ENCODE data around the gene TOX2. TPM values are rescaled to one million over a fixed set of nuclear protein-coding genes. Genes with fewer than 3 reads are reported as not detected.

The TOX2 gene
- total and polyA plus RNA-seq, 5 experiments from 2014 or later, result 0.31 to 1.3 (median 1.2) TPM

- Mint-ChIP-seq H3K36me3 (no peaks in the 10 kb centered on the region), H3K4me3 (peak overlapping the region in 9 of 10 donors; percentile 37 to 95 (median 75)), H3K27me3 (peaks cover 6 to 19% (median 10%) of the 10 kb centered on the region in 5 donors), H3K27ac (peak overlapping the region; percentile 26 to 98 (median 91)), H3K4me1 (peaks cover 28 to 33% (median 29%) of the 10 kb centered on the region in 4 donors), H3K9me3 (no peaks in the 10 kb centered on the region)
- ATAC-seq (peak; percentile 62 to 85), DNase-seq (peak in 2 of 10 donors; percentile 14 to 19)
- POLR2A ChIA-PET, result interaction anchor here (0.9 to 1.3 kb wide), 3 partner anchors 9 to 571 kb away, joined by 3 to 4 read pairs (median 4); partner anchors contain the start of gene SRSF6
These were observed 114.5 kb downstream of the TOX2 start for GRCh38 chr20:44028868-44029847.

GRCh38 chr20:44029848-44030230, 115.2 kb downstream of the TOX2 start:
- DNase-seq (peak in 1 of 10 donors; percentile 8), ATAC-seq (no peak)
- POLR2A ChIA-PET, result no interaction called here
- H3K27ac Mint-ChIP-seq, result peak overlapping the region in 2 of 10 donors; percentile 35 to 65
- H3K4me1 Mint-ChIP-seq, result peaks cover 31 to 37% (median 32%) of the 10 kb centered on the region in 4 donors
- peaks cover 9 to 19% (median 9%) of the 10 kb centered on the region in 5 donors for H3K27me3 Mint-ChIP-seq
- H3K36me3 Mint-ChIP-seq, result no peaks in the 10 kb centered on the region
- H3K9me3 Mint-ChIP-seq, result no peaks in the 10 kb centered on the region
- H3K4me3 Mint-ChIP-seq, result peak overlapping the region in 4 of 10 donors; percentile 3 to 41 (median 20)

GRCh38 chr20:44030394-44030793, 115.7 kb downstream of the TOX2 start:
- H3K36me3 Mint-ChIP-seq, result no peaks in the 10 kb centered on the region
- H3K4me1 Mint-ChIP-seq, result peaks cover 35 to 42% (median 37%) of the 10 kb centered on the region in 4 donors
- POLR2A ChIA-PET, result no interaction called here
- H3K27me3 Mint-ChIP-seq, result peaks cover 9 to 19% (median 9%) of the 10 kb centered on the region in 5 donors
- no peak for ATAC-seq
- no peak overlapping the region for H3K4me3 Mint-ChIP-seq
- H3K27ac Mint-ChIP-seq, result peak overlapping the region in 2 of 10 donors; percentile 22 to 48
- peak in 1 of 10 donors; percentile 3 for DNase-seq
- H3K9me3 Mint-ChIP-seq, result no peaks in the 10 kb centered on the region

- Mint-ChIP-seq H3K9me3 (no peaks in the 10 kb centered on the region), H3K4me1 (peaks cover 35 to 45% (median 40%) of the 10 kb centered on the region in 4 donors), H3K36me3 (no peaks in the 10 kb centered on the region), H3K4me3 (no peak overlapping the region), H3K27ac (peak overlapping the region in 1 of 10 donors; percentile 6), H3K27me3 (peaks cover 9 to 19% (median 9%) of the 10 kb centered on the region in 5 donors)
- ATAC-seq (no peak), DNase-seq (no peak)
- POLR2A ChIA-PET, result no interaction called here
These were observed 116.4 kb downstream of the TOX2 start for GRCh38 chr20:44031001-44031574.

GRCh38 chr20:44031781-44032582, 117.3 kb downstream of the TOX2 start:
- Mint-ChIP-seq H3K9me3 (no peaks in the 10 kb centered on the region), H3K36me3 (no peaks in the 10 kb centered on the region), H3K27me3 (peaks cover 6 to 19% (median 9%) of the 10 kb centered on the region in 5 donors), H3K4me3 (no peak overlapping the region), H3K27ac (peak overlapping the region in 2 of 10 donors; percentile 3 to 47), H3K4me1 (peaks cover 33 to 45% (median 40%) of the 10 kb centered on the region in 4 donors)
- POLR2A ChIA-PET, result interaction anchor here (1.0 kb wide), 1 partner anchor 14 kb away, joined by 3 read pairs; no protein-coding TSS in a partner anchor
- ATAC-seq (no peak), DNase-seq (peak in 1 of 10 donors; percentile 6)

- Mint-ChIP-seq H3K36me3 (no peaks in the 10 kb centered on the region), H3K27me3 (peaks cover 2 to 17% (median 13%) of the 10 kb centered on the region in 5 donors), H3K4me1 (peaks cover 29 to 42% (median 37%) of the 10 kb centered on the region in 4 donors), H3K9me3 (no peaks in the 10 kb centered on the region), H3K27ac (no peak overlapping the region), H3K4me3 (no peak overlapping the region)
- ATAC-seq, result no peak
- DNase-seq, result no peak
- POLR2A ChIA-PET, result interaction anchor here (1.0 kb wide), 1 partner anchor 15 kb away, joined by 3 read pairs; no protein-coding TSS in a partner anchor
These were observed 118.1 kb downstream of the TOX2 start for GRCh38 chr20:44032583-44033331.

GRCh38 chr20:44033344-44033743, 118.7 kb downstream of the TOX2 start:
- Mint-ChIP-seq H3K27ac (no peak overlapping the region), H3K27me3 (peaks cover 2 to 17% (median 14%) of the 10 kb centered on the region in 5 donors), H3K4me3 (no peak overlapping the region), H3K36me3 (no peaks in the 10 kb centered on the region), H3K4me1 (peaks cover 26 to 37% (median 33%) of the 10 kb centered on the region in 4 donors), H3K9me3 (no peaks in the 10 kb centered on the region)
- no peak for DNase-seq
- POLR2A ChIA-PET, result no interaction called here
- no peak for ATAC-seq

GRCh38 chr20:44033873-44034272, 119.2 kb downstream of the TOX2 start:
- H3K4me3 Mint-ChIP-seq, result no peak overlapping the region
- ATAC-seq, result no peak
- no peaks in the 10 kb centered on the region for H3K9me3 Mint-ChIP-seq
- H3K36me3 Mint-ChIP-seq, result no peaks in the 10 kb centered on the region
- POLR2A ChIA-PET, result no interaction called here
- peaks cover 21 to 32% (median 29%) of the 10 kb centered on the region in 4 donors for H3K4me1 Mint-ChIP-seq
- no peak overlapping the region for H3K27ac Mint-ChIP-seq
- peaks cover 6 to 17% (median 13%) of the 10 kb centered on the region in 5 donors for H3K27me3 Mint-ChIP-seq
- no peak for DNase-seq

GRCh38 chr20:44034451-44034850, 119.8 kb downstream of the TOX2 start:
- ATAC-seq (no peak), DNase-seq (no peak)
- Mint-ChIP-seq H3K4me3 (no peak overlapping the region), H3K36me3 (no peaks in the 10 kb centered on the region), H3K9me3 (no peaks in the 10 kb centered on the region), H3K4me1 (peaks cover 20 to 28% (median 25%) of the 10 kb centered on the region in 4 donors), H3K27ac (peak overlapping the region in 1 of 10 donors; percentile 63), H3K27me3 (peaks cover 10 to 18% (median 17%) of the 10 kb centered on the region in 5 donors)
- POLR2A ChIA-PET, result no interaction called here

- H3K4me3 Mint-ChIP-seq, result no peak overlapping the region
- POLR2A ChIA-PET, result no interaction called here
- peaks cover 10 to 25% (median 17%) of the 10 kb centered on the region in 5 donors for H3K27me3 Mint-ChIP-seq
- DNase-seq, result no peak
- peaks cover 15 to 21% (median 19%) of the 10 kb centered on the region in 4 donors for H3K4me1 Mint-ChIP-seq
- H3K27ac Mint-ChIP-seq, result peak overlapping the region in 2 of 10 donors; percentile 60 to 63
- no peaks in the 10 kb centered on the region for H3K9me3 Mint-ChIP-seq
- no peak for ATAC-seq
- H3K36me3 Mint-ChIP-seq, result no peaks in the 10 kb centered on the region
These were observed 120.4 kb downstream of the TOX2 start for GRCh38 chr20:44034965-44035635.

GRCh38 chr20:44035924-44036323, 121.3 kb downstream of the TOX2 start:
- peak overlapping the region in 1 of 10 donors; percentile 56 for H3K27ac Mint-ChIP-seq
- no peak for ATAC-seq
- no peaks in the 10 kb centered on the region for H3K36me3 Mint-ChIP-seq
- no peaks in the 10 kb centered on the region for H3K9me3 Mint-ChIP-seq
- POLR2A ChIA-PET, result no interaction called here
- peaks cover 13 to 20% (median 16%) of the 10 kb centered on the region in 4 donors for H3K4me1 Mint-ChIP-seq
- peaks cover 10 to 33% (median 17%) of the 10 kb centered on the region in 5 donors for H3K27me3 Mint-ChIP-seq
- H3K4me3 Mint-ChIP-seq, result no peak overlapping the region
- no peak for DNase-seq
